GM06990 (cell line): ENCODE results near the gene WDR86.

Source experiments
- DNase-seq: peaks from one replicate; pipeline ENCODE4 v3.0.0-alpha.2; 2011; ENCODE audit not compliant: insufficient read length; ENCODE audit errors: extremely low read depth
- H3K27me3 ChIP-seq: replicated peaks from 2 replicates; pipeline ENCODE4 v1.6.0; 2011; ENCODE audit warnings: low read length; ENCODE audit not compliant: control insufficient read depth, insufficient read depth
- H3K36me3 ChIP-seq: 2 replicates; pipeline ENCODE4 v1.5.1; 2011; ENCODE audit warnings: low read length; ENCODE audit not compliant: control insufficient read depth, insufficient read depth
- H3K4me3 ChIP-seq: replicated peaks from 2 replicates; pipeline ENCODE4 v1.5.1; 2011; ENCODE audit warnings: low read depth, mild to moderate bottlenecking, control low read depth, low read length
- TF ChIP-seq, protein P1 (sequence below): IDR thresholded peaks from 2 replicates; pipeline ENCODE4 v1.5.1; 2011; ENCODE audit warnings: low read length, control low read depth, mild to moderate bottlenecking, inconsistent platforms; ENCODE audit not compliant: insufficient read depth, poor library complexity, severe bottlenecking

WDR86 gene

DNA sequence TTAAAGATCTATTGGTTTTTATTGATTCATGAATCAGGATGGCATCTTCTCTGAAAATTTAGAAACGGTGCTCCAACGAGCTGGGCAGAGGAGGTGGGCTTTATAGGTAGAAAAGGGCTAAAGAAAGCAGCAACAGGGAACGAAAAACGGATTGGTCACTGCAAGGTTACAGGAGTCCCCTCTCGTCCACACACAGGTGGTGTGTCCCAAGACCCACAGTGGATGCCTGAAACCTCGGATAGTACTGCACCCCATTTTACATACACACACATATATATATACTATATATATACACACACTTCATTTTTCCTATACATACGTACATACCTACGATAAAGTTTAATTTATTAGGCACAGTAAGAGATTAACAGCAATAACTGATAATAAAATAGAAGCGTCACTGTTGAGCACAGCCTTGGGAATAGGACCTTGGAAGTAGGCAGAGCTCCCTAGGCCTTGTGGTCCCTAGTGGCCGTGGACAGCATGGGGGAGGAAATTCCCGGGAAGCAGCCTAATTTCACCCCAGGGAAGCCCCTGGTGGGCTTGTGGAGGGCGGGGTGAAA, 69.0 kb downstream of the WDR86 start:
- Histone ChIP-seq H3K27me3 (no peaks in the 10 kb centered on the region), H3K36me3 (peaks cover 1% of the 10 kb centered on the region), H3K4me3 (no peak overlapping the region)
- DNase-seq = no peak
- TF ChIP-seq, protein P1, sequence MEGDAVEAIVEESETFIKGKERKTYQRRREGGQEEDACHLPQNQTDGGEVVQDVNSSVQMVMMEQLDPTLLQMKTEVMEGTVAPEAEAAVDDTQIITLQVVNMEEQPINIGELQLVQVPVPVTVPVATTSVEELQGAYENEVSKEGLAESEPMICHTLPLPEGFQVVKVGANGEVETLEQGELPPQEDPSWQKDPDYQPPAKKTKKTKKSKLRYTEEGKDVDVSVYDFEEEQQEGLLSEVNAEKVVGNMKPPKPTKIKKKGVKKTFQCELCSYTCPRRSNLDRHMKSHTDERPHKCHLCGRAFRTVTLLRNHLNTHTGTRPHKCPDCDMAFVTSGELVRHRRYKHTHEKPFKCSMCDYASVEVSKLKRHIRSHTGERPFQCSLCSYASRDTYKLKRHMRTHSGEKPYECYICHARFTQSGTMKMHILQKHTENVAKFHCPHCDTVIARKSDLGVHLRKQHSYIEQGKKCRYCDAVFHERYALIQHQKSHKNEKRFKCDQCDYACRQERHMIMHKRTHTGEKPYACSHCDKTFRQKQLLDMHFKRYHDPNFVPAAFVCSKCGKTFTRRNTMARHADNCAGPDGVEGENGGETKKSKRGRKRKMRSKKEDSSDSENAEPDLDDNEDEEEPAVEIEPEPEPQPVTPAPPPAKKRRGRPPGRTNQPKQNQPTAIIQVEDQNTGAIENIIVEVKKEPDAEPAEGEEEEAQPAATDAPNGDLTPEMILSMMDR = no peak

DNA sequence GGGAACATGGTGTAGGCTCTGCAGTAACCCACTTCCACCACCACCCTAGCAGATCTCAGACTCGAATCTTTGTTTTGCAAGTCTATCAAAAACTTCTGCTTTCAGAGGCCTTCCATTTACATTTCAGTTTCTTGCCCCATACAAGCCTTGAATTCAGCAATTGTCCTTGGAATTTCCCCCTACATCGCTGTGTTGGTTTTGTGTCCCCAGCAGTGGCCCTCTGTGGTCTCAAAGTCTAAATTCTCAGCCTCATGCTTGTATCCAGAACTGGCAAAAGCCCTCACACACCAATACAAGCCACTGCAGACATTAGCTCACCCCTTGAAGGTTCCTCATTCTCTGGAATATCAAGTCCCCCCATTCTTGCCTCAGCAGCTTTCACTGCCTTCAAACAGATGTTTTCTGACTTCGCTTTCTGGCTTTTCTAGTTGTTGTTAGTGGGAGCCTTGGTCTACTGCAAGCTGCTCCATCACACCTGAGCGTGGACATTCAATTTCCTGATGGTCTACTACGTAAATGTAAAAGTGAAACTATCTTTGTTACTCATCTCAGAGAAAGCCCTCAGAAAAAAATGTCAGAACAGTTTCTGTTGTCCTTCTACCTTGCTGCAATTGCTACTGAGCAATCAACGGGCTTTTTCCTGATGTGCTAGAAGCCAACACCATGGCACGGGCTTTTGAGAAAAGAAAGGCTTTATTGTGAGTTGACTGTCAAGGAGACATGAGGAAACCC, 70.0 kb downstream of the WDR86 start:
- DNase-seq = peak; percentile 60
- Histone ChIP-seq H3K27me3 (no peaks in the 10 kb centered on the region), H3K4me3 (no peak overlapping the region), H3K36me3 (no peaks in the 10 kb centered on the region)
- TF ChIP-seq, protein P1 = no peak

DNA sequence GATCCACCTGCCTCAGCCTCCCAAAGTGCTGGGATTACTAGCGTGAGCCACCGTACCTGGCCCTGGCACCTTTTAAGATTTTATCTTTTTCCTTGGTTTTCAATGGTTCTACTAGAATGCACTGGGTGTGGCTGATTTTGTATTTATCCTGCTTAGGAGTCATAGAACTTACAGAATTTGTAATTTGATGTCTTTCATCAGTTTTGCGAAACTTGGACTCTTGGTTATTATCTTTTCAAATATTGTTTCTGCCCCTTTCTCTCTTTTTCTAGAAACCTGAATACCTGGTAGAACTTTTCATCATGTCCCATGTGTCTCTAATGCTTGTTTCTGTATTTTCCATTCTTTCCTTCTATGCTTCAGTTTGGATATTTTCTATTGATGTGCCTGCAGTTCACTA, 71.0 kb downstream of the WDR86 start:
- Histone ChIP-seq H3K36me3 (no peaks in the 10 kb centered on the region), H3K27me3 (no peaks in the 10 kb centered on the region), H3K4me3 (no peak overlapping the region)
- TF ChIP-seq, protein P1 = no peak
- DNase-seq = no peak

DNA sequence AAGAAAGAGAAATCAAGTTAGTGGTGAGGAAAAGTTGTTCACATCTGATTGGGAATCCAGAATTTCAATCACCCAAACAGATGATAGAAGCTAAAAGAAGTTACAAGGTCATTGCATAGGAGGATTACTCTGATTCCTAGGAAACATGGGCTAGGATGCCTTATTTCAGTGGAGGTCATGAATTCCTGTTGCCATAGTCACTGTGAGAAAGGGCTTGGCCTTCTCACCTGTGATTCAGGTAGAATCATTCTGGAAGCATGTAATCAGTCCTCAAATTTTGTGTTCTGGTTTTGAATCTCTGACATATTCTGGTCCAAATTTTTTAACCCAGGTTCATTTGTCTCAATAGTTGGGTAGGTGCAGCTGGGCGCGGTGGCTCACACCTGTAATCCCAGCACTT, 72.5 kb downstream of the WDR86 start:
- Histone ChIP-seq H3K36me3 (no peaks in the 10 kb centered on the region), H3K27me3 (no peaks in the 10 kb centered on the region), H3K4me3 (no peak overlapping the region)
- TF ChIP-seq, protein P1 = no peak
- no peak for DNase-seq

DNA sequence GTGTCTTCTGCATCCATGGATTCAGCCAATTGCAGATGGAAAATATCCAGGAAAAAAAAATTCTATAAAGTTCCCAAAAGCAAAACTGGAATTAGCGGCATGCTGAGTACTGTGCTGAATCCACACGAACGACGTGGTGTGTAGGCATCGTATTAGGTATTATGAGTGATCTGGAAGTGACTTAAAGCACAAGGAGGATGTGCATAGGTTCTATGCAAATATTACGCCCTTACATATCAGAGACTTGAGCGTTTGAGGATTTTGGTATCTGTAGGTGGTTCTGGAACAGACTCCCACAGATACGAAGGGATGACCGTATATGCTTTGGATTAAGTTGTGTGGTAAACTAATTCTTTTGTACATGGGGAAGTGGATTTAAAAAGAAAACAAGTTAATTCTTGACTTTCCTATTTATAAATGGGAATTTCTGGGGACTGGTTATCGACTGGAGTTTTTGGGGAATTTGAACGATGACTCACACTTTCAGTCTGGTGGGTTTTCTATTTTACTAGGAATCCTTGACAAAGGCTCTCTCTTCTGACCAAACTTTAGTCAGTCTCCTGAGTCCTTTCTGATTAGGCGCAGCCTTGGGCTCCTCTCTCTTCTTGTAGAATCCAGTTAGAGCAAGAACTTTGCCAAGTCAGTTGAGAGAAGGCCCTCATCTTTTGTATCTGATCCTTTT, 73.7 kb downstream of the WDR86 start:
- no peaks in the 10 kb centered on the region for H3K27me3 ChIP-seq
- TF ChIP-seq, protein P1 = no peak
- DNase-seq = no peak
- no peaks in the 10 kb centered on the region for H3K36me3 ChIP-seq
- H3K4me3 ChIP-seq = no peak overlapping the region
